OCI-LY7 (cell line): ENCODE data around the gene ICA1. TPM values are rescaled to one million over a fixed set of nuclear protein-coding genes. Genes with fewer than 3 reads are reported as not detected.

Experiments
- BruUV-seq: library from RNA; stranded (reverse); fragments of 400-500 nt; replicated peaks from 2 replicates; lab custom pipeline; 2021; lab: Mats Ljungman, UMichigan
- CTCF ChIA-PET: fragments of 300-600 bp; sonication (Branson Sonifier 250); formaldehyde crosslinking; loops from one replicate; lab custom pipeline; 2022; ENCODE audit warnings: antibody characterized with exemption; ENCODE audit not compliant: unreplicated experiment; lab: Charles Lee
- POLR2A ChIA-PET: fragments of 300-600 bp; sonication (Branson Sonifier 250); formaldehyde crosslinking; loops from one replicate; lab custom pipeline; 2022; ENCODE audit warnings: antibody characterized with exemption; lab: Charles Lee
- DNase-seq: peaks from one replicate; pipeline ENCODE4 v3.0.0-alpha.2; 2015; ENCODE audit warnings: low spot score
- H2AFZ ChIP-seq: fragments of 200-600 bp; sonication (generic), shearing (Covaris generic); 2 replicates; pipeline ENCODE4 v1.6.1; 2014; ENCODE audit warnings: mild to moderate bottlenecking, antibody characterized with exemption, low read length, moderate library complexity
- H3K27ac ChIP-seq: fragments of 200-600 bp; sonication (generic); 2 replicates; pipeline ENCODE4 v1.5.1; 2014; ENCODE audit warnings: mixed run types, low read depth, mild to moderate bottlenecking, moderate library complexity, low read length, inconsistent platforms; ENCODE audit not compliant: poor library complexity, severe bottlenecking
- H3K36me3 ChIP-seq: fragments of 200-600 bp; sonication (generic); 2 replicates; pipeline ENCODE4 v1.6.1; 2014; ENCODE audit warnings: mild to moderate bottlenecking, antibody characterized with exemption, low read length, moderate library complexity, mixed read lengths; ENCODE audit not compliant: insufficient read depth
- H3K4me1 ChIP-seq: fragments of 200-600 bp; sonication (generic); 2 replicates; pipeline ENCODE4 v1.5.1; 2014; ENCODE audit warnings: mild to moderate bottlenecking, low read length; ENCODE audit not compliant: insufficient read depth, poor library complexity, severe bottlenecking
- H3K4me2 ChIP-seq: fragments of 200-600 bp; sonication (generic); 2 replicates; pipeline ENCODE4 v1.6.1; 2014; ENCODE audit warnings: mild to moderate bottlenecking, low read length
- H3K4me3 ChIP-seq: fragments of 200-600 bp; sonication (generic); 2 replicates; pipeline ENCODE4 v1.5.1; 2014; ENCODE audit warnings: mild to moderate bottlenecking, low read depth, low read length; ENCODE audit not compliant: poor library complexity, severe bottlenecking
- H3K79me2 ChIP-seq: fragments of 200-600 bp; sonication (generic); 2 replicates; pipeline ENCODE4 v1.6.1; 2016; ENCODE audit warnings: low read depth, mild to moderate bottlenecking, low read length, moderate library complexity, mixed read lengths; ENCODE audit not compliant: insufficient read depth
- H3K9me2 ChIP-seq: fragments of 200-600 bp; sonication (generic); 2 replicates; pipeline ENCODE4 v1.6.1; 2016; ENCODE audit warnings: mild to moderate bottlenecking, low read length, mixed read lengths; ENCODE audit not compliant: insufficient read depth
- H3K9me3 ChIP-seq: fragments of 200-600 bp; sonication (generic); 2 replicates; pipeline ENCODE4 v1.6.1; 2014; ENCODE audit warnings: mild to moderate bottlenecking, mixed run types, low read length, mixed read lengths
- H4K20me1 ChIP-seq: fragments of 200-600 bp; sonication (generic); 2 replicates; pipeline ENCODE4 v1.6.1; 2014; ENCODE audit warnings: mild to moderate bottlenecking, antibody characterized with exemption, low read length, moderate library complexity, mixed read lengths; ENCODE audit not compliant: insufficient read depth
- EZH2phosphoT487 ChIP-seq: fragments of 200-600 bp; sonication (generic); IDR thresholded peaks from 2 replicates; pipeline ENCODE4 v1.6.1; 2018; ENCODE audit warnings: low read depth, borderline replicate concordance, mild to moderate bottlenecking, mixed run types, antibody characterized with exemption, low read length, moderate library complexity, mixed read lengths
- intact Hi-C: fragments of 100-400 bp; cut with micrococcal nuclease; formaldehyde crosslinking; loops from one replicate; pipeline ENCODE4 v1.10.0; 2022; ENCODE audit not compliant: unreplicated experiment
- total RNA-seq, 2 experiments: library from RNA; depleted of rRNA in 1 of 2; stranded (reverse); fragments of >200 nt in 1 of 2; shearing (Covaris generic) in 1 of 2; gene quantifications; 2 replicates each; pipeline ENCODE4 v1.2.3, GENCODE V29; 2014 to 2022
- TF ChIP-seq, protein P1 (sequence below): fragments of 200-600 bp; sonication (generic); conservative IDR thresholded peaks from 2 replicates; pipeline ENCODE4 v1.5.1; 2014; ENCODE audit warnings: mild to moderate bottlenecking, antibody characterized with exemption, low read length, moderate library complexity, mixed read lengths

The ICA1 gene
- total RNA-seq, 2 experiments from 2014 or later: 0.49 TPM; not detected in 1

- ChIA-PET POLR2A (no interaction called here), CTCF (no interaction called here)
- H4K20me1 ChIP-seq: no peaks in the 10 kb centered on the region
- no peaks in the 10 kb centered on the region for H3K4me1 ChIP-seq
- H3K9me3 ChIP-seq: no peaks in the 10 kb centered on the region
- intact Hi-C loops: no loop called here
- no peak overlapping the region for H2AFZ ChIP-seq
- no peak for DNase-seq
- H3K4me3 ChIP-seq: no peak overlapping the region
- no TSS peak for BruUV-seq
- H3K27ac ChIP-seq: no peak overlapping the region
- H3K36me3 ChIP-seq: no peaks in the 10 kb centered on the region
- no peaks in the 10 kb centered on the region for H3K79me2 ChIP-seq
- TF ChIP-seq, protein P1, sequence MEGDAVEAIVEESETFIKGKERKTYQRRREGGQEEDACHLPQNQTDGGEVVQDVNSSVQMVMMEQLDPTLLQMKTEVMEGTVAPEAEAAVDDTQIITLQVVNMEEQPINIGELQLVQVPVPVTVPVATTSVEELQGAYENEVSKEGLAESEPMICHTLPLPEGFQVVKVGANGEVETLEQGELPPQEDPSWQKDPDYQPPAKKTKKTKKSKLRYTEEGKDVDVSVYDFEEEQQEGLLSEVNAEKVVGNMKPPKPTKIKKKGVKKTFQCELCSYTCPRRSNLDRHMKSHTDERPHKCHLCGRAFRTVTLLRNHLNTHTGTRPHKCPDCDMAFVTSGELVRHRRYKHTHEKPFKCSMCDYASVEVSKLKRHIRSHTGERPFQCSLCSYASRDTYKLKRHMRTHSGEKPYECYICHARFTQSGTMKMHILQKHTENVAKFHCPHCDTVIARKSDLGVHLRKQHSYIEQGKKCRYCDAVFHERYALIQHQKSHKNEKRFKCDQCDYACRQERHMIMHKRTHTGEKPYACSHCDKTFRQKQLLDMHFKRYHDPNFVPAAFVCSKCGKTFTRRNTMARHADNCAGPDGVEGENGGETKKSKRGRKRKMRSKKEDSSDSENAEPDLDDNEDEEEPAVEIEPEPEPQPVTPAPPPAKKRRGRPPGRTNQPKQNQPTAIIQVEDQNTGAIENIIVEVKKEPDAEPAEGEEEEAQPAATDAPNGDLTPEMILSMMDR: no peak
- no peak for TF ChIP-seq EZH2phosphoT487
- H3K4me2 ChIP-seq: no peak overlapping the region
- H3K9me2 ChIP-seq: no peaks in the 10 kb centered on the region
These were observed 40.9 kb downstream of the ICA1 start for GRCh38 chr7:8221101-8221495.

DNA sequence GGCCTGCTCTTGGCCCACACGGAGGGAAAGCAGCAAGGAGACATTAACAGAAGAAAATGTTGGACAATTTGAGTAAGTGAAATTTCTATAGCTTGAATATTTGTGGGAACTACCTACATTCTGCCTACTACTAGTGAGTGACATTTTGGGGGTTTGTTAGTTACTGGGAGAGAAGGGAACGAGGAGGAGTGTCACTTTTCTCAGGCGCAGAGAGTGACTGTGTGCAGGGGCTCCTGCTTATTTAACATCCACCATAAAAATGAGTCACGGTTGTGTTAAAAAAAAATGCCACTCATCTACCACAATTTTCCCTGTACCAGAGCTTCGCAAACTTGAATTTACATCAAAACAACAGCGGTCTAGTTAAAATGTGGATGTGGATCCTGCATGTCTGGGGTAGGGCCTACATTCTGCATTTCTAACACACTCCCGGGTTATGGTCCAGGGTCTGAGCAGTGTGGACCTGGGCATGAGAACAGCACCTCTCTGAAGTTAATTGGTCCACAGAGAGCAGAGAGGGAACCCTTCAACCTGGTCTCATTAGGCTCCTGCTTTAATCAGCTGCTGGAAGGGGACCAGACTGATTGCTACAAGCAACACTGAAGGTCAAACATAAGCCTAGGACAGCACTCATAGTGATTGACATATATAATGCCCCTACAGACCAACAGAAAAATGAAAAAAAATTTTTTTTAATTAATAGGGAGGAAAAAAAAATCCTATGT, 41.4 kb downstream of the ICA1 start:
- intact Hi-C loops: no loop called here
- TF ChIP-seq, protein P1: no peak
- no peak for TF ChIP-seq EZH2phosphoT487
- Histone ChIP-seq H3K4me2 (no peak overlapping the region), H3K9me2 (no peaks in the 10 kb centered on the region), H3K36me3 (no peaks in the 10 kb centered on the region), H3K27ac (no peak overlapping the region), H4K20me1 (no peaks in the 10 kb centered on the region), H3K4me1 (no peaks in the 10 kb centered on the region), H3K9me3 (no peaks in the 10 kb centered on the region), H3K79me2 (no peaks in the 10 kb centered on the region), H2AFZ (no peak overlapping the region), H3K4me3 (no peak overlapping the region)
- no TSS peak for BruUV-seq
- CTCF ChIA-PET: no interaction called here
- no peak for DNase-seq
- POLR2A ChIA-PET: no interaction called here
